GM21528 (cell line): Measurements from ENCODE around the gene METTL14.

Experiments used
- ATAC-seq: cut with Tn5 transposase; IDR thresholded peaks from one replicate; pipeline ENCODE4 v1.9.1; 2021; ENCODE audit warnings: mild to moderate bottlenecking, moderate library complexity; ENCODE audit not compliant: unreplicated experiment, low FRiP score

Gene METTL14

GRCh38 chr4:118756958-118757357, 71.8 kb downstream of the METTL14 start:
- no peak for ATAC-seq

DNA sequence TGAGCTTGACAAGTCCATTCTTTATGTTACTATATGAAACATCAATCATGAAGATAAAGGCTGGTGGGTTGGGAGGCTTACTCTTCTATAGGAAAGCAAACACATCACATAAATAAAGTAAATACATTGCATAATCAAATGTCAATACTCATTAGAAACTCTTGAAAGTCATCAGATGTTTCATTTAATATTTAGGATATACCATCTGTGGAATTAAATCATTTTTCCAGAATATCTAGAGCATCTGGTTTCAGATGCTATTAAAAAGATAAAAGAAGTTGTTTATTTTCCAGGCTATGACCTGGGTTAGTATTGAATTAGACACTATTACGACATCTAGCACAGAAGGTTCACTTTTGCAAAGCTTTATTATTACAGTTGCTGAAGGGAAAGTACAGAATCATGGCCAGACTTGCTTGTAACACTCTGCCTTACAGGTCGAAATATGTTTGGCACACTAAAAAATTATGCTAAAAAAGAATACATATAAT, 72.6 kb downstream of the METTL14 start:
- ATAC-seq, result no peak

GRCh38 chr4:118758293-118758692, 73.1 kb downstream of the METTL14 start:
- no peak for ATAC-seq

DNA sequence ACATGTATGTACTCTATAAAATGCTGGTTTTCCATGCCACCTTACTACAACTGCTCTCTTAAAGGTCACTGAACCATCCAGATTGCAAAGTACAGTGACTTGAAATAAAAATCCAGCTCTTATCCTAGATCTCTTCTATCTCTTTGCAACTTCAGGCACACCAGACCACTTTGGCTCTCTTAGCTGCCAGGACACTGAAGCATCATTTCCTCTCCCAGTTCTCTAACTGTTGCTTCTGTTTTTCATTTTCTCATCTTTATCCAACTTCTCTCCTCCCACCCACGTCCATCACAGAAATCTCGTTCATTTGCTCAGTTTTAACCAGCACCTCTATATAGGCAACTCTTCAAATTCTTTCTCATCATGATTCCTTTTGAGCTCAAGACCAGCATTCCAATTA, 74.3 kb downstream of the METTL14 start:
- no peak for ATAC-seq

- peak; percentile 52 for ATAC-seq
Observed at GRCh38 chr4:118760092-118760491, 74.9 kb downstream of the METTL14 start.

DNA sequence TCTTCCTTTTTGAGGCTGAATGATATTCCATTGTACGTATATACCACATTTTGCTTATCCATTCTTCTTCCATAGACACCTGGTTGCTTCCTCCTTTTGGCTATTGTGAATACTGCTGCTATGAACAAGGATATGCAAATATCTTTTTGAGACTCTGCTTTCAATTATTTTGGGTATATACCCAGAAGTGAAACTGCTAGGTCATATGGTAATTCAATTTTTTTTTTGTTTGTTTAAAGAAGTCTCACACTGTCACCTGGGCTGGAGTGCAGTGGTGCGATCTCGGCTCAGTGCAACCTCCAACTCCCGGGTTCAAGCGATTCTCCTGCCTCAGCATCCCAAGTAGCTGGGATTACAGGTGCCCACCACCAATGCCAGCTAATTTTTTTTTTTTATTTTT, 75.3 kb downstream of the METTL14 start:
- ATAC-seq, result peak; percentile 97

GRCh38 chr4:118761397-118762016, 76.3 kb downstream of the METTL14 start:
- no peak for ATAC-seq

DNA sequence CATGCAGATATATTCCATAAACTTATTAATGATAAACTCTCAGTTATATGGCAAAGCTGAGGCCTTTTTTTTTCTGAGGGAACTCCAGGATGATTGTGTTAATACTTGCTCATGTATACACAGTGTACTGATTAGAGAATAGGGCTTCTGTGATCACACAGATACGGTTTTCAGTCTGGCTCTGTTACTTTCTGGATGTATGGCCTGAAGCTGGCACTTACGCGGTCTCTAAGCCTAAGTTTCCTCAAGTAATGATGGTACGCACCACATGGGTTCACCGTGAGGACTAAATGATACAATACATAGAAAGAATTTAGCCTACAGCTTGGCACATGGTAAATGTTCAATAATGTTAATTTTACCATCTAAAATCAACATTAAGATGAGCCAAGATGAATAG, 77.0 kb downstream of the METTL14 start:
- no peak for ATAC-seq

DNA sequence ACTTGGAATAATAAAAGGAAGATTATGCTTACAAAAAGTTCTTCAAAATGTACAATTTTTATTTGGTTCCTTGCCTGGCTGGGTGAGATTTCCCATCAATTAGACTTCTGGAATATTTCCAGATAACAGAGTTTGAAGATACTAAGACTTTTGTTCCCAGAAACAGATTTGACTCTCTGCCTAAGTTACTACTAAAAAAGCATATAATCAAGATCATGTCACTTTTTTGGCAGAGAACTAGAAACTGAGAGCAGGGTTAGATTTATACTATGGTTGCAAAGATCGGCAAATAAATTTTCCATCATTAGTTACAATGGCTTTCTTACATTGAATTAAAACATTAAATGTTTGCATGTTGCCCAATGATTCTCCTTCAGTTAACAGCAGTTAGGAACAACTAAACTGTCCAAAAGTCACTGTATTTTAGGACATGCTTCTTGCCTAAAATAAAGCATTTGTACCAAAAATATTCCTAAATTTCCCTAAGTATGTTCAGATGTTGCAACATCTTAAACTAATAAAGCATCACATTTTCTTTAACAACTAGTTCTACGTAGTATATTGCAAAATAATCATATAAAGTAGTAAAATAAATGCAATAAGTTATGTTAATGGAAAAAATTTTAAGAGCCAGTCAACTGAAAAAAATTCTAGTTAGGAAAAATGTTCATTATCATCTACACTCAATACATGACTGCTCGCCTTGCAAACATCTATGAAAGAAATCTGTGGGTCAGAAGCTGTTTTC, 77.7 kb downstream of the METTL14 start:
- no peak for ATAC-seq
